HG03135 (cell line): Measurements from ENCODE around the gene MGAT3.

Experiments used
- ATAC-seq: cut with Tn5 transposase; IDR thresholded peaks from one replicate; pipeline ENCODE4 v1.9.1; 2021; ENCODE audit warnings: mild to moderate bottlenecking, moderate library complexity; ENCODE audit not compliant: unreplicated experiment

Gene MGAT3

GRCh38 chr22:39525658-39525975 is 68.8 kb downstream of the MGAT3 start:
- no peak for ATAC-seq

- no peak for ATAC-seq
Measured at GRCh38 chr22:39526736-39527171, 69.9 kb downstream of the MGAT3 start.

- ATAC-seq = no peak
Measured at GRCh38 chr22:39527481-39527961, 70.7 kb downstream of the MGAT3 start.

GRCh38 chr22:39528080-39528661 is 71.4 kb downstream of the MGAT3 start:
- no peak for ATAC-seq

GRCh38 chr22:39528681-39529486 is 72.1 kb downstream of the MGAT3 start:
- peak; percentile 33 for ATAC-seq

GRCh38 chr22:39529487-39529851 is 72.7 kb downstream of the MGAT3 start:
- ATAC-seq = no peak

GRCh38 chr22:39530116-39530515 is 73.3 kb downstream of the MGAT3 start:
- no peak for ATAC-seq

- ATAC-seq = no peak
Measured at GRCh38 chr22:39530692-39531331, 74.0 kb downstream of the MGAT3 start.

- peak; percentile 75 for ATAC-seq
Measured at GRCh38 chr22:39532215-39533073, 75.6 kb downstream of the MGAT3 start, which contains the start of gene RPS19BP1. Gene RPS19BP1, minus strand, starts transcription at chr22:39532748. Its CDS starts 10 bp downstream, at chr22:39532738.

GRCh38 chr22:39534092-39534506 is 77.3 kb downstream of the MGAT3 start:
- ATAC-seq = no peak

GRCh38 chr22:39534591-39535356 is 78.0 kb downstream of the MGAT3 start:
- no peak for ATAC-seq

- no peak for ATAC-seq
Measured at GRCh38 chr22:39535357-39535725, 78.5 kb downstream of the MGAT3 start.

- no peak for ATAC-seq
Measured at GRCh38 chr22:39535831-39536449, 79.1 kb downstream of the MGAT3 start.

- no peak for ATAC-seq
Measured at GRCh38 chr22:39536711-39537110, 79.9 kb downstream of the MGAT3 start.

GRCh38 chr22:39537975-39538374 is 81.2 kb downstream of the MGAT3 start:
- ATAC-seq = no peak
